GM23338 (cell line): ENCODE data around the gene PCP2. TPM values are rescaled to one million over a fixed set of nuclear protein-coding genes. Genes with fewer than 3 reads are reported as not detected.

Experiments used
- ATAC-seq: fragments of 200-7000 bp; cut with Tn5 transposase; 3 replicates; pipeline ENCODE4 v1.9.1; 2020
- DNase-seq: peaks from one replicate; pipeline ENCODE4 v3.0.0-alpha.2; 2015; ENCODE audit warnings: low spot score
- H2AFZ ChIP-seq: fragments of 200-600 bp; sonication (generic); 2 replicates; pipeline ENCODE4 v1.8.0; 2016; ENCODE audit warnings: antibody characterized with exemption, mild to moderate bottlenecking, moderate library complexity
- H3F3A ChIP-seq: fragments of 200-600 bp; sonication (generic); replicated peaks from 2 replicates; pipeline ENCODE4 v1.8.0; 2017; ENCODE audit warnings: antibody characterized with exemption, mixed run types, low read depth
- H3K27ac ChIP-seq: fragments of 200-600 bp; sonication (generic); 2 replicates; pipeline ENCODE4 v1.6.1; 2016; ENCODE audit warnings: low read depth
- H3K27me3 ChIP-seq: fragments of 200-600 bp; sonication (generic); 2 replicates; pipeline ENCODE4 v1.8.0; 2016; ENCODE audit warnings: mild to moderate bottlenecking, mixed run types, moderate library complexity; ENCODE audit not compliant: insufficient read depth
- H3K36me3 ChIP-seq: fragments of 200-600 bp; sonication (generic); 2 replicates; pipeline ENCODE4 v1.8.0; 2016; ENCODE audit warnings: mild to moderate bottlenecking; ENCODE audit not compliant: insufficient read depth
- H3K4me1 ChIP-seq: fragments of 200-600 bp; sonication (generic); 2 replicates; pipeline ENCODE4 v1.8.0; 2016; ENCODE audit warnings: mild to moderate bottlenecking, moderate library complexity; ENCODE audit not compliant: insufficient read depth
- H3K4me2 ChIP-seq: fragments of 200-600 bp; sonication (generic); 2 replicates; pipeline ENCODE4 v1.7.1; 2017; ENCODE audit warnings: mixed run types
- H3K4me3 ChIP-seq: fragments of 200-600 bp; sonication (generic); 2 replicates; pipeline ENCODE4 v1.6.1; 2016; ENCODE audit warnings: mixed run types
- H3K79me2 ChIP-seq: fragments of 200-600 bp; sonication (generic); replicated peaks from 2 replicates; pipeline ENCODE4 v1.8.0; 2017; ENCODE audit warnings: mild to moderate bottlenecking; ENCODE audit not compliant: insufficient read depth
- H3K9me2 ChIP-seq: fragments of 200-600 bp; sonication (generic); 2 replicates; pipeline ENCODE4 v1.8.0; 2017; ENCODE audit not compliant: insufficient read depth
- H4K20me1 ChIP-seq: fragments of 200-600 bp; sonication (generic); replicated peaks from 2 replicates; pipeline ENCODE4 v1.8.0; 2017; ENCODE audit warnings: mild to moderate bottlenecking; ENCODE audit not compliant: insufficient read depth
- H3K27ac Mint-ChIP-seq: 2 replicates; pipeline ENCODE4 v1.8.0; 2020; ENCODE audit warnings: inconsistent platforms, mild to moderate bottlenecking, moderate library complexity, mixed read lengths
- H3K27me3 Mint-ChIP-seq: 3 replicates; pipeline ENCODE4 v1.8.0; 2022; ENCODE audit warnings: low read depth, mild to moderate bottlenecking, moderate library complexity, mixed read lengths, inconsistent platforms; ENCODE audit not compliant: insufficient read depth, poor library complexity
- H3K36me3 Mint-ChIP-seq: 3 replicates; pipeline ENCODE4 v1.8.0; 2021; ENCODE audit warnings: low read depth, mild to moderate bottlenecking, inconsistent platforms, moderate library complexity, mixed read lengths
- H3K4me1 Mint-ChIP-seq: 3 replicates; pipeline ENCODE4 v1.8.0; 2020; ENCODE audit warnings: mild to moderate bottlenecking, inconsistent platforms, mixed read lengths
- H3K4me3 Mint-ChIP-seq: 3 replicates; pipeline ENCODE4 v1.8.0; 2021; ENCODE audit warnings: moderate library complexity, mild to moderate bottlenecking, inconsistent platforms, mixed read lengths
- H3K9me3 Mint-ChIP-seq: 3 replicates; pipeline ENCODE4 v1.8.0; 2020; ENCODE audit warnings: moderate library complexity, mild to moderate bottlenecking, inconsistent platforms, mixed read lengths
- CREB1 ChIP-seq: fragments of 250-450 bp; sonication (Bioruptor Pico); IDR thresholded peaks from 2 replicates; pipeline ENCODE4 v1.5.0; 2020; ENCODE audit warnings: low read depth, mild to moderate bottlenecking, moderate library complexity
- EZH2 ChIP-seq: fragments of 200-600 bp; sonication (generic); IDR thresholded peaks from one replicate; pipeline ENCODE4 v1.8.0; 2017; ENCODE audit warnings: antibody characterized with exemption, mild to moderate bottlenecking, low read depth; ENCODE audit not compliant: unreplicated experiment
- EZH2phosphoT487 ChIP-seq: fragments of 200-600 bp; sonication (generic); IDR thresholded peaks from one replicate; pipeline ENCODE4 v1.8.1; 2018; ENCODE audit warnings: antibody characterized with exemption; ENCODE audit not compliant: unreplicated experiment
- JUNB ChIP-seq: IDR thresholded peaks from one replicate; pipeline ENCODE4 v1.6.1; 2016; ENCODE audit warnings: antibody characterized with exemption; ENCODE audit not compliant: unreplicated experiment
- NANOG ChIP-seq: IDR thresholded peaks from 2 replicates; pipeline ENCODE4 v1.6.1; 2016; ENCODE audit warnings: antibody characterized with exemption, borderline replicate concordance
- POLR2AphosphoS5 ChIP-seq: IDR thresholded peaks from 2 replicates; pipeline ENCODE4 v1.6.1; 2016; ENCODE audit warnings: antibody characterized with exemption, low read depth
- STAT1 ChIP-seq: IDR thresholded peaks from one replicate; pipeline ENCODE4 v1.6.1; 2016; ENCODE audit warnings: antibody characterized with exemption; ENCODE audit not compliant: unreplicated experiment
- ZNF114 ChIP-seq: fragments of 250-450 bp; sonication (Bioruptor Pico); IDR thresholded peaks from 2 replicates; pipeline ENCODE4 v1.5.0; 2020; ENCODE audit warnings: mild to moderate bottlenecking, moderate library complexity
- ZNF331 ChIP-seq: fragments of 250-450 bp; sonication (Bioruptor Pico); IDR thresholded peaks from 2 replicates; pipeline ENCODE4 v1.5.0; 2020; ENCODE audit warnings: low read depth, mild to moderate bottlenecking, moderate library complexity
- polyA plus RNA-seq: library from polyadenylated mRNA; unstranded; fragments of >200 nt; fragmentation: Nextera tagmentation; extraction: Ambion mirVana; gene quantifications from 2 replicates; pipeline ENCODE4 v1.2.1, GENCODE V29; 2016
- total RNA-seq: library from RNA; depleted of rRNA; stranded (reverse); fragments of >200 nt; shearing (Covaris generic); gene quantifications from 2 replicates; pipeline ENCODE4 v1.2.3, GENCODE V29; 2014
- TF ChIP-seq, protein P1 (sequence below): IDR thresholded peaks from one replicate; pipeline ENCODE4 v1.6.1; 2018; ENCODE audit warnings: antibody characterized with exemption; ENCODE audit not compliant: unreplicated experiment
- TF ChIP-seq, protein P2 (sequence below): IDR thresholded peaks from 2 replicates; pipeline ENCODE4 v1.6.1; 2016; ENCODE audit warnings: antibody characterized with exemption
- TF ChIP-seq, protein P3 (sequence below): fragments of 250-450 bp; sonication (Bioruptor Pico); IDR thresholded peaks from 2 replicates; pipeline ENCODE4 v1.5.0; 2020; ENCODE audit warnings: mild to moderate bottlenecking, moderate library complexity
- TF ChIP-seq, protein P4 (sequence below), 2 experiments: fragments of 200-600 bp in 1 of 2; sonication (generic) in 1 of 2; conservative IDR thresholded peaks; 2 replicates each; pipeline versions ENCODE4 v1.5.1 to v1.6.1; 2016 to 2017; ENCODE audit warnings: antibody characterized with exemption in 2 of 2, low read depth in 2 of 2, mild to moderate bottlenecking in 2 of 2, moderate library complexity in 1 of 2

The PCP2 gene
- total and polyA plus RNA-seq, 2 experiments from 2014 or later, result not detected

DNA sequence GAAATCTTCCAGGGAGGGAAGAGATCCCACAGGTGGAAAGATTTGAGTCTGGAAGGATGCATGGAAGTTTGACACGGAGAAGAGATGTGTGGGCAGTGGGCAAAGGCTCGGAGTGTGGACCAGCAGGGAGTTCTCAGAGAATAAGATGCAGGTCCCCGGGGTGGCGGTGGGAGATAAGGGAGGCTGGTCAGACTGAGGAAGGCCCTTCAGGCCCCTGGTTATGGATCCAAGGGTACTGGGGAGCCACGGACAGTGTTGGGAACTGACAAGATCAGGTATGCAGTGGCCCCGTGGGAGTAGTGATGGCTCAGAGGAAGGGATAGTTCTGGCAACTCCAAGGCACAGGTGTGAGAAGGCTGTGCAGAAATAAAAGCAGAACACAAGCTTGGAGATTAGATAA, 35.3 kb downstream of the PCP2 start:
- Histone ChIP-seq H3F3A (0 out of 2 replicates have a peak, but pooled peaks cover 2% of the 10 kb centered on the region), H3K79me2 (peaks cover 33% of the 10 kb centered on the region), H3K9me2 (no peaks in the 10 kb centered on the region), H3K4me1 (peaks cover 15% of the 10 kb centered on the region), H3K36me3 (no peaks in the 10 kb centered on the region), H2AFZ (no peak overlapping the region), H3K4me2 (peak overlapping the region; percentile 32; the same call in 1 of the 2 replicates), H4K20me1 (peaks cover 23% of the 10 kb centered on the region), H3K4me3 (no peak overlapping the region), H3K27ac (no peak overlapping the region), H3K27me3 (peaks cover 6% of the 10 kb centered on the region; the same call in 1 of the 2 replicates)
- no peak for ATAC-seq
- peaks cover 27% of the 10 kb centered on the region for H3K4me1 Mint-ChIP-seq
- H3K36me3 Mint-ChIP-seq, result peaks cover 9% of the 10 kb centered on the region; the same call in 2 of the 3 replicates
- H3K27me3 Mint-ChIP-seq, result peaks cover 15% of the 10 kb centered on the region
- DNase-seq, result no peak
- no peaks in the 10 kb centered on the region for H3K9me3 Mint-ChIP-seq
- no peak overlapping the region for H3K27ac Mint-ChIP-seq
- TF ChIP-seq EZH2phosphoT487 (no peak), ZNF331 (CRISPR knock-in tag) (no peak), NANOG (no peak), JUNB (no peak), POLR2AphosphoS5 (no peak), EZH2 (no peak), ZNF114 (CRISPR knock-in tag) (no peak), STAT1 (no peak), CREB1 (no peak)
- TF ChIP-seq, protein P1, sequence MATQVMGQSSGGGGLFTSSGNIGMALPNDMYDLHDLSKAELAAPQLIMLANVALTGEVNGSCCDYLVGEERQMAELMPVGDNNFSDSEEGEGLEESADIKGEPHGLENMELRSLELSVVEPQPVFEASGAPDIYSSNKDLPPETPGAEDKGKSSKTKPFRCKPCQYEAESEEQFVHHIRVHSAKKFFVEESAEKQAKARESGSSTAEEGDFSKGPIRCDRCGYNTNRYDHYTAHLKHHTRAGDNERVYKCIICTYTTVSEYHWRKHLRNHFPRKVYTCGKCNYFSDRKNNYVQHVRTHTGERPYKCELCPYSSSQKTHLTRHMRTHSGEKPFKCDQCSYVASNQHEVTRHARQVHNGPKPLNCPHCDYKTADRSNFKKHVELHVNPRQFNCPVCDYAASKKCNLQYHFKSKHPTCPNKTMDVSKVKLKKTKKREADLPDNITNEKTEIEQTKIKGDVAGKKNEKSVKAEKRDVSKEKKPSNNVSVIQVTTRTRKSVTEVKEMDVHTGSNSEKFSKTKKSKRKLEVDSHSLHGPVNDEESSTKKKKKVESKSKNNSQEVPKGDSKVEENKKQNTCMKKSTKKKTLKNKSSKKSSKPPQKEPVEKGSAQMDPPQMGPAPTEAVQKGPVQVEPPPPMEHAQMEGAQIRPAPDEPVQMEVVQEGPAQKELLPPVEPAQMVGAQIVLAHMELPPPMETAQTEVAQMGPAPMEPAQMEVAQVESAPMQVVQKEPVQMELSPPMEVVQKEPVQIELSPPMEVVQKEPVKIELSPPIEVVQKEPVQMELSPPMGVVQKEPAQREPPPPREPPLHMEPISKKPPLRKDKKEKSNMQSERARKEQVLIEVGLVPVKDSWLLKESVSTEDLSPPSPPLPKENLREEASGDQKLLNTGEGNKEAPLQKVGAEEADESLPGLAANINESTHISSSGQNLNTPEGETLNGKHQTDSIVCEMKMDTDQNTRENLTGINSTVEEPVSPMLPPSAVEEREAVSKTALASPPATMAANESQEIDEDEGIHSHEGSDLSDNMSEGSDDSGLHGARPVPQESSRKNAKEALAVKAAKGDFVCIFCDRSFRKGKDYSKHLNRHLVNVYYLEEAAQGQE, result no peak
- TF ChIP-seq, protein P2, sequence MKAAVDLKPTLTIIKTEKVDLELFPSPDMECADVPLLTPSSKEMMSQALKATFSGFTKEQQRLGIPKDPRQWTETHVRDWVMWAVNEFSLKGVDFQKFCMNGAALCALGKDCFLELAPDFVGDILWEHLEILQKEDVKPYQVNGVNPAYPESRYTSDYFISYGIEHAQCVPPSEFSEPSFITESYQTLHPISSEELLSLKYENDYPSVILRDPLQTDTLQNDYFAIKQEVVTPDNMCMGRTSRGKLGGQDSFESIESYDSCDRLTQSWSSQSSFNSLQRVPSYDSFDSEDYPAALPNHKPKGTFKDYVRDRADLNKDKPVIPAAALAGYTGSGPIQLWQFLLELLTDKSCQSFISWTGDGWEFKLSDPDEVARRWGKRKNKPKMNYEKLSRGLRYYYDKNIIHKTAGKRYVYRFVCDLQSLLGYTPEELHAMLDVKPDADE, result no peak
- TF ChIP-seq, protein P3, sequence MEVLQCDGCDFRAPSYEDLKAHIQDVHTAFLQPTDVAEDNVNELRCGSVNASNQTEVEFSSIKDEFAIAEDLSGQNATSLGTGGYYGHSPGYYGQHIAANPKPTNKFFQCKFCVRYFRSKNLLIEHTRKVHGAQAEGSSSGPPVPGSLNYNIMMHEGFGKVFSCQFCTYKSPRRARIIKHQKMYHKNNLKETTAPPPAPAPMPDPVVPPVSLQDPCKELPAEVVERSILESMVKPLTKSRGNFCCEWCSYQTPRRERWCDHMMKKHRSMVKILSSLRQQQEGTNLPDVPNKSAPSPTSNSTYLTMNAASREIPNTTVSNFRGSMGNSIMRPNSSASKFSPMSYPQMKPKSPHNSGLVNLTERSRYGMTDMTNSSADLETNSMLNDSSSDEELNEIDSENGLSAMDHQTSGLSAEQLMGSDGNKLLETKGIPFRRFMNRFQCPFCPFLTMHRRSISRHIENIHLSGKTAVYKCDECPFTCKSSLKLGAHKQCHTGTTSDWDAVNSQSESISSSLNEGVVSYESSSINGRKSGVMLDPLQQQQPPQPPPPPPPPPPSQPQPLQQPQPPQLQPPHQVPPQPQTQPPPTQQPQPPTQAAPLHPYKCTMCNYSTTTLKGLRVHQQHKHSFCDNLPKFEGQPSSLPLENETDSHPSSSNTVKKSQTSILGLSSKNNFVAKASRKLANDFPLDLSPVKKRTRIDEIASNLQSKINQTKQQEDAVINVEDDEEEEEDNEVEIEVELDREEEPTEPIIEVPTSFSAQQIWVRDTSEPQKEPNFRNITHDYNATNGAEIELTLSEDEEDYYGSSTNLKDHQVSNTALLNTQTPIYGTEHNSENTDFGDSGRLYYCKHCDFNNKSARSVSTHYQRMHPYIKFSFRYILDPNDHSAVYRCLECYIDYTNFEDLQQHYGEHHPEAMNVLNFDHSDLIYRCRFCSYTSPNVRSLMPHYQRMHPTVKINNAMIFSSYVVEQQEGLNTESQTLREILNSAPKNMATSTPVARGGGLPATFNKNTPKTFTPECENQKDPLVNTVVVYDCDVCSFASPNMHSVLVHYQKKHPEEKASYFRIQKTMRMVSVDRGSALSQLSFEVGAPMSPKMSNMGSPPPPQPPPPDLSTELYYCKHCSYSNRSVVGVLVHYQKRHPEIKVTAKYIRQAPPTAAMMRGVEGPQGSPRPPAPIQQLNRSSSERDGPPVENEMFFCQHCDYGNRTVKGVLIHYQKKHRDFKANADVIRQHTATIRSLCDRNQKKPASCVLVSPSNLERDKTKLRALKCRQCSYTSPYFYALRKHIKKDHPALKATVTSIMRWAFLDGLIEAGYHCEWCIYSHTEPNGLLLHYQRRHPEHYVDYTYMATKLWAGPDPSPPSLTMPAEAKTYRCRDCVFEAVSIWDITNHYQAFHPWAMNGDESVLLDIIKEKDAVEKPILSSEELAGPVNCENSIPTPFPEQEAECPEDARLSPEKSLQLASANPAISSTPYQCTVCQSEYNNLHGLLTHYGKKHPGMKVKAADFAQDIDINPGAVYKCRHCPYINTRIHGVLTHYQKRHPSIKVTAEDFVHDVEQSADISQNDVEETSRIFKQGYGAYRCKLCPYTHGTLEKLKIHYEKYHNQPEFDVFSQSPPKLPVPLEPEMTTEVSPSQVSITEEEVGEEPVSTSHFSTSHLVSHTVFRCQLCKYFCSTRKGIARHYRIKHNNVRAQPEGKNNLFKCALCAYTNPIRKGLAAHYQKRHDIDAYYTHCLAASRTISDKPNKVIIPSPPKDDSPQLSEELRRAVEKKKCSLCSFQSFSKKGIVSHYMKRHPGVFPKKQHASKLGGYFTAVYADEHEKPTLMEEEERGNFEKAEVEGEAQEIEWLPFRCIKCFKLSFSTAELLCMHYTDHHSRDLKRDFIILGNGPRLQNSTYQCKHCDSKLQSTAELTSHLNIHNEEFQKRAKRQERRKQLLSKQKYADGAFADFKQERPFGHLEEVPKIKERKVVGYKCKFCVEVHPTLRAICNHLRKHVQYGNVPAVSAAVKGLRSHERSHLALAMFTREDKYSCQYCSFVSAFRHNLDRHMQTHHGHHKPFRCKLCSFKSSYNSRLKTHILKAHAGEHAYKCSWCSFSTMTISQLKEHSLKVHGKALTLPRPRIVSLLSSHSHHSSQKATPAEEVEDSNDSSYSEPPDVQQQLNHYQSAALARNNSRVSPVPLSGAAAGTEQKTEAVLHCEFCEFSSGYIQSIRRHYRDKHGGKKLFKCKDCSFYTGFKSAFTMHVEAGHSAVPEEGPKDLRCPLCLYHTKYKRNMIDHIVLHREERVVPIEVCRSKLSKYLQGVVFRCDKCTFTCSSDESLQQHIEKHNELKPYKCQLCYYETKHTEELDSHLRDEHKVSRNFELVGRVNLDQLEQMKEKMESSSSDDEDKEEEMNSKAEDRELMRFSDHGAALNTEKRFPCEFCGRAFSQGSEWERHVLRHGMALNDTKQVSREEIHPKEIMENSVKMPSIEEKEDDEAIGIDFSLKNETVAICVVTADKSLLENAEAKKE (CRISPR knock-in tag), result no peak
- TF ChIP-seq, protein P4, sequence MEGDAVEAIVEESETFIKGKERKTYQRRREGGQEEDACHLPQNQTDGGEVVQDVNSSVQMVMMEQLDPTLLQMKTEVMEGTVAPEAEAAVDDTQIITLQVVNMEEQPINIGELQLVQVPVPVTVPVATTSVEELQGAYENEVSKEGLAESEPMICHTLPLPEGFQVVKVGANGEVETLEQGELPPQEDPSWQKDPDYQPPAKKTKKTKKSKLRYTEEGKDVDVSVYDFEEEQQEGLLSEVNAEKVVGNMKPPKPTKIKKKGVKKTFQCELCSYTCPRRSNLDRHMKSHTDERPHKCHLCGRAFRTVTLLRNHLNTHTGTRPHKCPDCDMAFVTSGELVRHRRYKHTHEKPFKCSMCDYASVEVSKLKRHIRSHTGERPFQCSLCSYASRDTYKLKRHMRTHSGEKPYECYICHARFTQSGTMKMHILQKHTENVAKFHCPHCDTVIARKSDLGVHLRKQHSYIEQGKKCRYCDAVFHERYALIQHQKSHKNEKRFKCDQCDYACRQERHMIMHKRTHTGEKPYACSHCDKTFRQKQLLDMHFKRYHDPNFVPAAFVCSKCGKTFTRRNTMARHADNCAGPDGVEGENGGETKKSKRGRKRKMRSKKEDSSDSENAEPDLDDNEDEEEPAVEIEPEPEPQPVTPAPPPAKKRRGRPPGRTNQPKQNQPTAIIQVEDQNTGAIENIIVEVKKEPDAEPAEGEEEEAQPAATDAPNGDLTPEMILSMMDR (conservative IDR thresholded peaks at IDR 0.05; ENCODE audit: low read depth in 2 of 2), result no peak
- no peak overlapping the region for H3K4me3 Mint-ChIP-seq
